B cell (primary cell): ENCODE data around the gene ZBTB16.

Experiments used
- CTCF ChIP-seq: fragments of 200-600 bp; IDR thresholded peaks from one replicate; pipeline ENCODE4 v1.8.0; 2022; ENCODE audit warnings: antibody characterized with exemption, mild to moderate bottlenecking
- EZH2 ChIP-seq: IDR thresholded peaks from 2 replicates; pipeline ENCODE4 v1.6.1; 2012; ENCODE audit warnings: borderline replicate concordance, low read depth, mild to moderate bottlenecking, moderate library complexity, low read length; ENCODE audit not compliant: insufficient read depth, poor library complexity, severe bottlenecking

- TF ChIP-seq CTCF (no peak), EZH2 (no peak)
These were observed 106.1 kb downstream of the ZBTB16 start for GRCh38 chr11:114165326-114166230.
